GM19372 (cell line): ENCODE results near the gene C17orf100.
"Not testable (repeated sequence)": the region's sequence is repeated elsewhere in the genome, so short reads cannot be mapped to it uniquely, and the experiment has no call there.

Experiments
- ATAC-seq: cut with Tn5 transposase; IDR thresholded peaks from one replicate; pipeline ENCODE4 v1.9.1; 2021; ENCODE audit warnings: mild to moderate bottlenecking, low read depth, moderate library complexity; ENCODE audit not compliant: unreplicated experiment

C17orf100 gene

DNA sequence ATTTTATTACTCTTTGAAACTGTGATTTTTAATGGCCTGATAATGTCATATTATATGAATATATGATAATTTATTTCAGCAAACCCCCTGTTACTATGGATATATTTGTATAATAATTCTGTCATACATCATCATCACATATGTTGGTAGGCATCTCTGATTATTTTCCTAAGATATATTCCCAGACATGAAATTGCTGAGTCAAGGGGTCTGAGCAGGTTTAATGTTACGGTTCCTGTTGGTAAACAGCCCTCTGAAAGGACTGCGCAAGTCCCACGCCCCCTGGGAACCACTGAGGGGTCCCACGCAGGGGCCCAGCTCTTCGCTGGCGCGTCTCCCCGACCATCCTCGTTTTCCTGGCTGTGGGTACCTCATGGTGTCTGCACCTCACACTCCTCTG is 37.4 kb downstream of the C17orf100 start:
- no peak for ATAC-seq

GRCh38 chr17:6690641-6691040 is 39.1 kb downstream of the C17orf100 start:
- ATAC-seq = no peak

DNA sequence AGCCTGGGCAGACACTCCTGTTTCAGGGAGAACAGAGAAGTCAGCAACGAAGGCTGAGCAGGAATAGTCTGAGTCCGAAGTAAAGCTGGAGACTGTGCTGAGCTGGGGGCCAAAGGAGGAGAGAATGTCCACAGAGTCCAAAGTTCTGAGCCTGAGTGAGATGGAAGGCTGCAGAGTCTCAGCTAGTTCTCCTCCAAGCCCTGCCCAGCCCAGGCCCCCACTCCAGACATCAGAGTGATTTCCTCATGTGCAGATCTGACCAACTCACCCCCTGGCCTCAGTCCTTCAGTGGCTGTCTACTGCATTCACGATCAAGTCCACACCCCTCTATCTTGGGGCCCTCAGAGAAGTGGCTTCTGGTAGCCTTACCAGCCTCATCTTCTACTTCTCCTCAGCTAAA is 40.0 kb downstream of the C17orf100 start:
- no peak for ATAC-seq

GRCh38 chr17:6691958-6692357 is 40.4 kb downstream of the C17orf100 start:
- ATAC-seq = not testable (repeated sequence)

- no peak for ATAC-seq
Observed at GRCh38 chr17:6695051-6695450, 43.5 kb downstream of the C17orf100 start.

GRCh38 chr17:6695565-6695964 is 44.0 kb downstream of the C17orf100 start:
- ATAC-seq = no peak

- no peak for ATAC-seq
Observed at GRCh38 chr17:6696906-6697305, 45.3 kb downstream of the C17orf100 start.

DNA sequence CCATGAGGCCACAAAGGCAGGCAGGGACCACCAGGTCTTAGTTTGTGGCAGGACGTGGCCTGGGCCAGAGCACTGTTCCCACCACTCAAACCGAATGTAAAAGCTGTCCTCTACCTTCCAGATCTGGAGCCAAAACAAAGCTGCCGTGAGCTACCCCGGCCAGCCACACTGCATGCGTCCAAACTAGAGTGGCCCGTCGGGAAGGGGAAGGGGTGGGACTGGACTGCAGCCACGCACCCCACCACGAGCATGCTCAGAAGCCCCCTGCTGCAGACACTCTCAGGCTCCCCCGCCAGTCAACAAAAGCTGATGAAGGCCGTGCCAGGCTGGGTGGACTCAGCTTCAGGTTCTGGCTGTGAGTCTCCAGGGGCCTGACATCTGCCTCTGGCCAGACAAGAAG is 46.4 kb downstream of the C17orf100 start:
- no peak for ATAC-seq

- ATAC-seq = no peak
Observed at GRCh38 chr17:6699997-6700947, 48.7 kb downstream of the C17orf100 start.

GRCh38 chr17:6700948-6701307 is 49.4 kb downstream of the C17orf100 start:
- no peak for ATAC-seq

- no peak for ATAC-seq
Observed at GRCh38 chr17:6701719-6702118, 50.2 kb downstream of the C17orf100 start.

- ATAC-seq = no peak
Observed at GRCh38 chr17:6702567-6703215, 51.1 kb downstream of the C17orf100 start.
